Esophagus mucosa (tissue), 1 donor: ENCODE results near the gene CPSF4L. TPM values are rescaled to one million over a fixed set of nuclear protein-coding genes. Genes with fewer than 3 reads are reported as not detected.

Experiments
- ATAC-seq: fragments of 200-7000 bp; cut with Tn5 transposase; one replicate; pipeline ENCODE4 v1.9.1; 2020
- total RNA-seq: library from RNA; stranded (reverse); gene quantifications from one replicate; pipeline ENCODE4 v1.2.4, GENCODE V29; 2023
- donor health status: DM: yes; HTN: yes; CAD: no.

Gene CPSF4L
- total RNA-seq, 1 donor from 2014 or later = not detected

- no peak for ATAC-seq
Measured at GRCh38 chr17:73200476-73200875, 61.2 kb downstream of the CPSF4L start.

- ATAC-seq = no peak
Measured at GRCh38 chr17:73199751-73200317, 61.8 kb downstream of the CPSF4L start.

GRCh38 chr17:73198930-73199260 is 62.8 kb downstream of the CPSF4L start:
- no peak for ATAC-seq

Other genes starting within 250 kb of the CPSF4L start
- 32.8 TPM for gene SLC39A11, start 169.2 kb downstream of the CPSF4L start, total RNA-seq
- not detected for gene SSTR2, start 96.9 kb downstream of the CPSF4L start, total RNA-seq
- gene COG1, start 68.8 kb downstream of the CPSF4L start, total RNA-seq = 15.9 TPM
- gene CDC42EP4, start 50.1 kb upstream of the CPSF4L start, total RNA-seq = 25.9 TPM